ENCODE measurements around the gene UNC13C.

DNA sequence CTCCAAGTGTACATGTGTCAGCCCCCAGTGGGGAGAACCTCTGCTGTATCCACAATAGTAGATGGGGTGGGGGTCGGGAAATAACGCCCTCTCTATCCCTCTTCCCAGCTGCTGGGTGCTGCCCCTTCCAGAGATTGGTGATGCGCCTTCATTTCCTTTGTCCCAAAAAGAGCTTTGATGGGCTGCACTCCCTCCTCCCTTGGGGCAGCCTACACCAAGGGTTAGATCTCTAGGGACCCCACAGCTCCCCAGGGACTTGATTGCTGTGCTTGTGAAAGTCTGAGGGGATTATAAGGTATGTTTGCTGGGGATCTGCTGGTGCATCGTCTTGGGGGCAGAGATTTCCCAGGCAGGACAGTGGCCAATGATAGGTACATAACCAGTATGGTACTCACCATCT lies 105.3 kb downstream of the UNC13C start:
- TF ChIP-seq POLR2A (IDR thresholded peaks at IDR 0.05; ENCODE audit: low read depth, low read length) (no peak), POLR2AphosphoS5 (IDR thresholded peaks at IDR 0.05; ENCODE audit: low read depth, low read length) (no peak)

Data from GM12892 (cell line).